ENCODE results near the gene PTPRO. TPM values are rescaled to one million over a fixed set of nuclear protein-coding genes. Genes with fewer than 3 reads are reported as not detected.
"Not testable (repeated sequence)": the region's sequence is repeated elsewhere in the genome, so short reads cannot be mapped to it uniquely, and the experiment has no call there.

PTPRO gene
- total RNA-seq, 2 donors from 2014 or later = 4.6 to 5.6 TPM

- intact Hi-C loops (cut with DNase I) = loop anchor here in 1 of 2 donors (10.0 kb wide), 1 partner anchor 466 kb away; no protein-coding TSS in a partner anchor
- DNase-seq (ENCODE audit: low spot score) = no peak
These were observed 286.6 kb downstream of the PTPRO start for GRCh38 chr12:15608941-15609340.

DNA sequence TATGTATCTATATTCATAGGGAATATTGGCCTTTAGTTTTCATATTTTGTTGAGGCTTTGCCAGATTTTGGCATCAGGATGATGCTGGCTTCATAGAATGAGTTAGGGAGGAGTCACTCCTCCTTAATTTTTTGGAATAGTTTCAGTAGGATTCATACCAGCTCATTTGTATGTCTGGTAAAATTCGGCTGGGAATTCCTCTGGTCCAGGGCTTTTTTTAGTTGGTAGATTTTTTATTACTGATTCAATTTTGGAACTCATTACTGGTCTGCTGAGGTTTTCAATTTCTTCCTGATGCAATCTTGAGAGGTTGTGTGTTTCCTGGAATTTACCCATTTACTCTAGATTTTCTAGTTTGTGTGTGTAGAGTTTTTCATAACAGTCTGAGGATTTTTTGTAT is 291.7 kb downstream of the PTPRO start:
- DNase-seq (ENCODE audit: low spot score) = no peak
- intact Hi-C loops (cut with DNase I) = no loop called here

GRCh38 chr12:15616495-15616894 is 294.2 kb downstream of the PTPRO start:
- intact Hi-C loops (cut with DNase I); DNase-seq (ENCODE audit: low spot score): not testable (repeated sequence)

DNA sequence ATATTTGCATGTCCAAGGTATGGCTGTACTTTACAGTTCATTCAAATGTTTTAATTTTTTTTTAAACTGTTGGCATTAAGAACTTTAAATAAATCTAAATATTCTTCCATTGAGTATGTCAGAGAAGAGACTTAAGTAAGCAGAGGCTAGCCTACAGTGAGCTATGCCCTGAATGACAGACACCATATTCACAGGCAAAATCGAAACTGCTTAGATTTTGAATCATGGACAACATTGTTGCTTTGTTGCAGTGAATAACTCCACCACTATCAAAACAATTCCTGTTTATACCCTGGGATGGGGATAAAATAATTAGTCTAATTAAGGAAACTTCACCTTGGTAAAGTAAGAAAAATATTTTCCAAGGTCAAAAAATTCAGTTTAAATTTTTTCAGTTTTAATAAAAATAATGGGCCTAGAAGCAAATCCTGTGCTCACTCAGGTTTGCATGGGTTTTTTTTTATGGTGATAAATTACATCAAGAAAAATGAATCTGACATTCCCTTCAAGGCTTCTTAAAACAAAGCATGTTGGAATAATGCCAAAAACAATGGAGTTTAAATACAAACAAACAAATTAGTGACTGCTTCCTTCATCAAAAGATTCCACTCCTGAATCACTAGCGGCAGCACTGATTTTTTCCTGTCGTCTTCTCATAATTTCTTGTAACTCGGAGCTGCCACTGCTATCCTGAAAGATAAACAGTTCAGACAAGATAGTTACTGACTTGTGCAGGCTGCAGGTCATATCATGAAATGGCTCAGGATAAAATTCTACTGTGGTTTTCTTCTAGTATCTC is 298.6 kb downstream of the PTPRO start:
- DNase-seq (ENCODE audit: low spot score) = no peak
- intact Hi-C loops (cut with DNase I) = no loop called here

- no peak for DNase-seq (ENCODE audit: low spot score)
- intact Hi-C loops (cut with DNase I) = no loop called here
These were observed 302.8 kb downstream of the PTPRO start for GRCh38 chr12:15625075-15625474.

- intact Hi-C loops (cut with DNase I) = no loop called here
- DNase-seq (ENCODE audit: low spot score) = no peak
These were observed 306.0 kb downstream of the PTPRO start for GRCh38 chr12:15627995-15628945.

GRCh38 chr12:15629108-15629507 is 306.8 kb downstream of the PTPRO start:
- intact Hi-C loops (cut with DNase I) = no loop called here
- peak; percentile 85 for DNase-seq (ENCODE audit: low spot score)

DNA sequence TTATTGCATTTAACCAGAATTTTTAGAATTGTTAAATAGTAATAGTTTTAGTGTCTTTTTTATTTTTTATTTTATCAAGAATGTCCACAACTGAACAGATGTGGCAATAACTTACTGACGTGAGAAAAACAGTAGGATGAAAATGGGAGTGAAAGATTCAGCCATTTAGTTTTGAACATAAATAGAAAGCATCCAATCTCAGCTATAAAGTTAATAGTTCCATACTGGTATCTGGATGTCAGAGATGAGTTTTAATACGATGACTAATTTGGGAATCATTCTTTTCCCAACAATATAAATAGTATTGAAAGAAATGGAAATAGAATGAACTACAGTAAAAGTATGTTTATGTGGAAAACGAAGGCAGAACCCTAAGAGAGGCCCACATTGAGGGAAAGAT is 307.5 kb downstream of the PTPRO start:
- intact Hi-C loops (cut with DNase I) = no loop called here
- no peak for DNase-seq (ENCODE audit: low spot score)

- intact Hi-C loops (cut with DNase I) = no loop called here
- DNase-seq (ENCODE audit: low spot score) = no peak
These were observed 308.9 kb downstream of the PTPRO start for GRCh38 chr12:15631007-15631715.

DNA sequence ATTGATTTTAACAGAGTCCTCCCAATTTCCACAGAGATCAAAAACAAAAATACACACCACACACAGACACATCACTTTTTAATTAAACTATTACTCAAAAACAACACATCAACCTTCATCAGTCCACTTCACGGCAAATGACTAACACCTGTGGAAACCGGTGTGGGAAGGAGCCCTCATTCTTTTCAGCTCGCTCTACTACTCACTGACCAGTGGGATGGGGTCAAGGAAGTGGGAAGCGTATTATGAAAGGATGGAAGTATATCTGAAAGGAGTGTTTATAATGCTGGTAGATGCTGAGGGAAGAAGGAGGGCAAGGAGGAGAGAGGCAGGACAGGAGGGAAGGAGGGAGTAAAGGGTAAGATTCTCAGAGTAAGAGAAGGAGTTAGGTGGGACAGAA is 310.4 kb downstream of the PTPRO start:
- no peak for DNase-seq (ENCODE audit: low spot score)
- intact Hi-C loops (cut with DNase I) = no loop called here

GRCh38 chr12:15633201-15633600 is 310.9 kb downstream of the PTPRO start:
- intact Hi-C loops (cut with DNase I) = no loop called here
- no peak for DNase-seq (ENCODE audit: low spot score)

DNA sequence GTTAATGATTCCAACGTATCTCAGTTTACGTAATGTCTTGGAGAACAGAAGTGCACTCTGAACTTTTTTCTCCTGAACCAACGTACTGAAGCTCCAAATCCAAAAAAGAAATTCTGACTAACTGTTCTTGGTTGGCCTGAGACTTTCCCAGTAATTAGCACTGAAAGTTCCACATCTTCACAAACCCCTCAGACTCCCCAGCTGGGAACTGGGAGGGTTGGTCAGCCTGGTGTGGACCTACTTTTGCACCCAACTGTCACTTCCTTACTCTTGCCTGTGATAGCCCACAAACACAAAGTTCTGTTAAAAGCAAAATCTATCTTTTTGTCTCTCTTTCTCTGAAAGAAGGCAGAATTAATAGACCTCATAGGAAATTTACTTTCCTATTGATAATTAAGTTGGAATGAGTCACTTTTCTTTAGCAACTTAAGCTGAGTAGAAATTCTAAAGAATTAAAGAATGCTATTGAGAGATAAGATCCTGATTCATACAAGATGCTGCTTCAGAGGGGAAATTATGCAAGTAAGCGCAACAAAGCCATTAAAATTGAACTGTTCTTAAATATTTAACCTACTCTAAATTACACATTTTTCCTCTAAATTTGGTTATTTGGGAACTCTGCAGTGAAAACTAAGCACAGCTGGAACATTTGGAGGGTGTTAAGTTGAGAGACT is 311.8 kb downstream of the PTPRO start:
- no peak for DNase-seq (ENCODE audit: low spot score)
- intact Hi-C loops (cut with DNase I) = no loop called here

DNA sequence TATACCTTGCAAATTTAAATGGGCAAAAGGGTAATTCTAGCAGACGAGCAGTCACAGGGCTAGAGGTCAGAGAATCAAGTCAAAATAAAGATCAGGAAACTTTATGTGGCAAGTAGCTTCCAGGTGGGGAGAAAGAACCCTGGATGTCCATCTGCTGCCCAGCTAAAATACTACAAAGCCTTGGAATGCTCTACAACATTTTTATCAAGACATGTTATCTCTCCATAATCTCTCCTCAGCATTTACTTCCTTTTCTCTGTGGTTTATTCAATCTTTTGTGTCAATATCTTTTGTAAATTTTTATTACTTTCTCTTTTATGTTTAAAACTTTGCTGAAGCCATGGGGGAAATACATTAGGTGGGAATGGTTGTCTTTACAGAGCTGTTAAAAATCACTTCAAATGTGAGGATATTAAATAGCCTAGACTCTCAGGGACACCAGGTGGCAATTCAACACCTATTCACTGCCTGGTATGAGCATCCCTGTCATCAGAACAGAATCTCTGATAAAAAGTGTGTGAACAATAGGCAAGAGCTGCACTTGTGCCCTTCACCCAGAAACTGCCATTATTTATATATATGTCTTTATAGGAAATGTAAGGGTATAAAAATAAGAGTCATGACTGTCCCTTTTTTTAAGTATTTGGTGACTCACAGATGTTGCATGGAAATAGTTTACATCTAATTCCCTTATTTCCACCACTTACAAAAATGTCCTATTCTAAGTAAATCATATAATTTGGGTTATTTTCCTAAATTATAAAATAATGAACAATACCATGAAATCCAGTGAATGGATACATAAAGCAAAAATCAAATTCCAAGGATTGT is 314.0 kb downstream of the PTPRO start:
- DNase-seq (ENCODE audit: low spot score) = no peak
- intact Hi-C loops (cut with DNase I) = no loop called here

GRCh38 chr12:15638231-15638630 is 315.9 kb downstream of the PTPRO start:
- DNase-seq (ENCODE audit: low spot score) = no peak
- intact Hi-C loops (cut with DNase I) = no loop called here

- intact Hi-C loops (cut with DNase I) = no loop called here
- DNase-seq (ENCODE audit: low spot score) = no peak
These were observed 322.4 kb downstream of the PTPRO start for GRCh38 chr12:15644700-15645099.

DNA sequence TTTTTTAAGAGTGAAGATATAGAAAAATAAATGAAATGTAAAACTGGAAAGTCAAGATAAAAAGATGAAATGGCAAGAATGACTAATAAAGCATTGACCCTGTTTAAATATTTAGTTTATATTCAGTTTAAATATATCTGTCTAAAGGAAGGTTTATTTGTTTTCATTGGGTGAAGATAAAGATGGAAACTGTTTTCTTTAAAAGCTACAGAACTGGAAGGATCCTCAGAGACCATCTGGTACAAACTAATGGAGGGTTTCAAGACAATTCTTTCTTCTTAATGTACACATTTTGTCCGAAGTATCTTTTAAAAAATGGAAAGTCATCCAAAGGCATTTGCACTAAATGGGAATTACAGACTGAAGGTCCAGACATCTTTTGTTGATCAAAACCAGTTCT is 324.3 kb downstream of the PTPRO start:
- no peak for DNase-seq (ENCODE audit: low spot score)
- intact Hi-C loops (cut with DNase I) = no loop called here

All from posterior vena cava (tissue), 2 donors.